ENCODE data around the gene ATP6V0D1. TPM values are rescaled to one million over a fixed set of nuclear protein-coding genes. Genes with fewer than 3 reads are reported as not detected.

ATP6V0D1 gene
- total RNA-seq, 3 donors from 2014 or later: 101 to 122 (median 104) TPM

GRCh38 chr16:67464565-67464964, 16.4 kb downstream of the ATP6V0D1 start:
- Histone ChIP-seq H3K4me3 (no peak overlapping the region), H3K27ac (peak overlapping the region in 1 of 2 donors; percentile 94), H3K4me1 (peaks cover 25 to 50% of the 10 kb centered on the region in 2 donors), H3K36me3 (no peaks in the 10 kb centered on the region), H3K27me3 (no peaks in the 10 kb centered on the region), H3K9me3 (no peaks in the 10 kb centered on the region)
- no peak for DNase-seq (ENCODE audit: low spot score in 2 of 2)
- intact Hi-C loops (cut with DNase I; ENCODE audit: low total_unique reads): no loop called here
- no peak for TF ChIP-seq POLR2A (IDR thresholded peaks at IDR 0.05)
- TF ChIP-seq CTCF (IDR thresholded peaks at IDR 0.05): no peak
- TF ChIP-seq POLR2AphosphoS5 (IDR thresholded peaks at IDR 0.05): no peak

DNA sequence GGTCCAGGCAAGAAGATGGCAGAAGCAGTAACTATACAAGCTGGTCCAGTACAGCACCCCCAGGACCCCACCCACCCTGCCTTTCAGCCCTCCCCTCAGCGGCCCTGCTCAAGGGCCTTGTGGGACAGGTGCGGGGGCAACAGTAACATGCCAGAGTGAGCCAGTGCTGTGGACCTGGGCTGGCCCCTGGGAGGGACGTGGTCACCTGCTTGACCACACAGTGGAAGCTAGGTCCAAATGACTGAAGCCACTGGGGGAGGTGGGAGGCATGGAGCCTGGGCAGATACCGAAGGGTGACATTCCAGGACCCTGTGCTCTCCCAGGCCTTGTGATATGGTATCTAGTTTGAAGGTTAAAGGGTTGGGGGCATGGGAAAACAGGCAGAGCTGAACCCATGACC, 17.3 kb downstream of the ATP6V0D1 start:
- H3K9me3 ChIP-seq: no peaks in the 10 kb centered on the region
- intact Hi-C loops (cut with DNase I; ENCODE audit: low total_unique reads): no loop called here
- H3K4me3 ChIP-seq: no peak overlapping the region
- DNase-seq (ENCODE audit: low spot score in 2 of 2): no peak
- no peaks in the 10 kb centered on the region for H3K36me3 ChIP-seq
- peaks cover 34 to 58% of the 10 kb centered on the region in 2 donors for H3K4me1 ChIP-seq
- TF ChIP-seq CTCF (IDR thresholded peaks at IDR 0.05) (no peak), POLR2A (IDR thresholded peaks at IDR 0.05) (no peak), POLR2AphosphoS5 (IDR thresholded peaks at IDR 0.05) (no peak)
- no peaks in the 10 kb centered on the region for H3K27me3 ChIP-seq
- H3K27ac ChIP-seq: peak overlapping the region in 1 of 2 donors; percentile 94

DNA sequence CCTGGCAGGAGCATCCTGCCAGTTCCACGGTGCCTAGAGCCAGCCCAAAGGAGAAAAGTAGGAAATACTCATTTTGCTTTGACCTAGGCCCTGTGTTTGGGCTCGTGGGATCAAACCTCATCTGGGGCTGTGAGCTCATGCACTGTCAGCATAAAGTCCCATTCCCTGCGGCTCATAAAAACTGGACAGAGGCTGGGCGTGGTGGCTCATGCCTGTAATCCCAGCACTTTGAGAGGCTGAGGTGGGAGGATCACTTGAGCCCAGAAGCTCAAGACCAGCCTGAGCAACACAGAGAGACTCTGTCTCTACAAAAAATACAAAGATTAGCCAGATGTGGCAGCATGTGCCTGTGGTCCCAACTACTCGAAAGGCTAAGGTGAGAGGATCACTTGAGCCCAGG, 17.9 kb downstream of the ATP6V0D1 start:
- Histone ChIP-seq H3K27ac (peak overlapping the region; percentile 40 to 94), H3K9me3 (no peaks in the 10 kb centered on the region), H3K4me1 (peaks cover 35 to 65% of the 10 kb centered on the region in 2 donors), H3K4me3 (no peak overlapping the region), H3K36me3 (no peaks in the 10 kb centered on the region), H3K27me3 (no peaks in the 10 kb centered on the region)
- DNase-seq (ENCODE audit: low spot score in 2 of 2): no peak
- intact Hi-C loops (cut with DNase I; ENCODE audit: low total_unique reads): no loop called here
- TF ChIP-seq POLR2AphosphoS5 (IDR thresholded peaks at IDR 0.05) (no peak), CTCF (IDR thresholded peaks at IDR 0.05) (no peak), POLR2A (IDR thresholded peaks at IDR 0.05) (no peak)

DNA sequence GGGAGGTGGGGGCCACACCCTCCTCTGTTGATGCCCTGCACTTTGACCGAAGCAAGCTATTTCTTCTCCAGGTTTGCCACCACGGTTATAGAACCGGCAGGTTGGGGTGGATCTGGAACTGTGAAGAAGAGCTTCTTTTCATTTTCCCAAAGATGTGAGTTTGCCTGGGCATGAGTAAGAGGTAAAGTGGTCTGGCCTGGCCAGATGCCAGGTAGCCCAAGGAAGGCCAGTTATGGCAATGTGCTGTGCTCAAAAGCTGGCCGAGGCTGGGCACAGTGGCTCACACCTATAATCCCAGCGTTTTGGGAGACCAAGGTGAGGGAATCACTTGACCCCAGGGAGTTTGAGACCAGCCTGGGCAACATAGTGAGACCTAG, 18.7 kb downstream of the ATP6V0D1 start:
- TF ChIP-seq POLR2AphosphoS5 (IDR thresholded peaks at IDR 0.05) (no peak), CTCF (IDR thresholded peaks at IDR 0.05) (no peak), POLR2A (IDR thresholded peaks at IDR 0.05) (no peak)
- Histone ChIP-seq H3K4me1 (peaks cover 38 to 72% of the 10 kb centered on the region in 2 donors), H3K27me3 (no peaks in the 10 kb centered on the region), H3K9me3 (no peaks in the 10 kb centered on the region), H3K27ac (peak overlapping the region; percentile 92 to 94), H3K36me3 (no peaks in the 10 kb centered on the region), H3K4me3 (no peak overlapping the region)
- intact Hi-C loops (cut with DNase I; ENCODE audit: low total_unique reads): no loop called here
- no peak for DNase-seq (ENCODE audit: low spot score in 2 of 2)

DNA sequence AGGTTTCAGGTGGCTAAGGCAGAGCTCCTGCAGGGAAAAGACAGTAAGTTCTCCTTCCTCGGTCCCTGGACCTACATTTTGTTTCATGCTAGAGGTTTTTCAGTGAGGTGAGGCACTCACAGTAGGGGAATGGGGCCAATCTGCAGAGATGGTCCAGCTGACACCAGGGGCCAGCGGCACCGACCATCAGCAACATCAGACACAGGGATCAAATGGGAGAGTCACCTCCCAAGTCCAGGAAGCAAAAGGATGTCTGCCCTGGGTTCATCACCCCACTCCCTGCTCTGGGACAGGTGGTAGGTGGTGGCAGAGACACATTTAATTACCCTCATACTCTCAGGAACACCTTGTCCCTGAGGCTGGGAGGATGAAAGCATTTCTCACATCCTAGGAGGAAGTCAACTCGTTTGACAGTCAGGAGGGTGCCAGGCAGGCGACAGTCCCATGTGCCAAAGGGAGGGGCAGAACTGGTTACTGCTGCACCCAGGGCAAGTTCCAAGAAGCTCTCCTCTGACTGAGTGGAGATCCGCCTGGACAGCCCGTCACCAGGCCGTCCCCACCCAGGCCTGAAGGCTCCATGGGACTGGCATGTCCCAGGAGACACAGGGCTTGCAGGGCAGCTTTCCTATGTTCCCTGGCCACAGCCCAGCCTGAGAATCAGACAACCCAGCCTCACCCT, 19.2 kb downstream of the ATP6V0D1 start:
- H3K4me1 ChIP-seq: peaks cover 38 to 77% of the 10 kb centered on the region in 2 donors
- no peaks in the 10 kb centered on the region for H3K9me3 ChIP-seq
- DNase-seq (ENCODE audit: low spot score in 2 of 2): peak; percentile 82 to 94
- intact Hi-C loops (cut with DNase I; ENCODE audit: low total_unique reads): no loop called here
- no peaks in the 10 kb centered on the region for H3K27me3 ChIP-seq
- peak overlapping the region; percentile 92 to 94 for H3K27ac ChIP-seq
- TF ChIP-seq CTCF (IDR thresholded peaks at IDR 0.05): no peak
- peak; percentile 29 to 92 (median 80) for TF ChIP-seq POLR2AphosphoS5 (IDR thresholded peaks at IDR 0.05)
- no peaks in the 10 kb centered on the region for H3K36me3 ChIP-seq
- H3K4me3 ChIP-seq: no peak overlapping the region
